ENCODE results near the gene TUBGCP6. TPM values are rescaled to one million over a fixed set of nuclear protein-coding genes. Genes with fewer than 3 reads are reported as not detected.

TUBGCP6 gene
- total RNA-seq, 1 experiment from 2014 or later: 31.0 TPM

DNA sequence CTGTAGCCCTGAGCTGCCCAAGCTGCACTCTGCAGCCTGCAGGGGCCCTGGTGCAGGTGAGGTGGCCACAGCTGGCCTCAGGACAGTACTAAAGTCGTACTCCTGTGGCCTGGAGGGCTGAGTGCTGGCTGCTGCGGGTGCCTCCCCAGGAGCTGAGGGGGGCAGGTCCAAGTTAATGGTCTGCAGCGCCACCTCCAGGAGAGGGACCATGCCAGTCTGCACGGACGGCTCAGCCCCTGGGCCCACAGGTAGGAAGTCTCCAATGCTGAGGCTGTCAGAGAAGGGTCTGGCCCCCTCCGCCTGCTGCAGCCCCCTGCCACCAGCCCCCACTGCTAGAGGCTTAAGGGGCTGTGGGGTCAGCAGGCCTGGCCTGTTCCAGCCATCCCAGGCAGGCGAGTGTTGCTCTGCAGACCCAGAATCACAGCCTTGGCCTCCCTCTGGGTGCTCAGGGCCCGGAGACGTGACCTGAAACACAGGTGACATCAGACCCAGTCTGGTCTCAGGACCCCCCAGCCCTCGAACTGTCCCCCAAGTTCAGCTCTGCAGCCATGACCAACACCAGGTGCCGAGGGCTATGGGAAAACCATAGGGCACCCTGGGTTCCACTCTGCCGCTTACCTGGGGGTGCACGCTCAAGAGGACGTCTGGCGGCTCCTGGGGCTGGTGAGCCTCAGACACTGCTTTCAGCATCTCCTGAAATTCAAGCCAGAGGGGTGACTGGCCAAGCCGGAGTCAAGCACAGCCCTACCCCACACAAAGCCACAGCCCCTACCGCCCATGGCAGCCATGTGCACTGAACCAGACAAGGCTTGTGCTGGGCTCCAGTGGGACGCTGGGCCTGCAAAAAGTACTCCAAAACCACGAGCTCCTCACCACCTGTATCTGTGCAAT lies 23.2 kb downstream of the TUBGCP6 start:
- POLR2A ChIA-PET (ENCODE audit: low non-redundant PET): no interaction called here

DNA sequence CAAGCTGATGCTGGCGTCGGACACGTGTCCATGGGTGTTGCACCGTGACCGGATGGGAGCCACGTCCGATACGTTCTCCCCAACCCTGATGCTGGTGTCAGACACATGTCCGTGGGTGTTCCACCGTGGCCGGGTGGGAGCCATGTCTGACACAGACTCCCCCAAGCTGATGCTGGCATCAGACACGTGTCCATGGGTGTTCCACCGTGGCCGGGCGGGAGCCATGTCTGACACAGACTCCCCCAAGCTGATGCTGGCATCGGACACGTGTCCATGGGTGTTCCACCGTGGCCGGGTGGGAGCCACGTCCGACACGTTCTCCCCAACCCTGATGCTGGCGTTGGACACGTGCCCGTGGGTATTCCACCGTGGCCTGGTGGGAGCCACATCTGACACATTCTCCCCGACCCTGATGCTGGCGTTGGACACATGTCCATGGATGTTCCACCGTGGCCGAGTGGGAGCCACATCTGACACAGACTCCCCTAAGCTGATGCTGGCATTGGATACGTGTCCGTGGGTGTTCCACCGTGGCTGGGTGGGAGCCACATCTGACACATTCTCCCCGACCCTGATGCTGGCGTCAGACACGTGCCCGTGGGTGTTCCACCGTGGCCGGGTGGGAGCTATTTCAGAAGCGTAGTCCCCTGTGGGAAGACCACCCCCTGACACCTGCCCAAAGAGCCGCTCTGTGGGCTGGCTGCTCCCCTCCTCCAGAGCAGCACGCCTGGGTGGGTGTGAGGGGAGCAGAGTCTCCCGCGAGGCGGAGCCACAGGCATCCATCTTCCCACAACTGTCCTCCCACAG lies 24.0 kb downstream of the TUBGCP6 start:
- CTCF ChIA-PET: no interaction called here

More for the DNA sequence above, 23.2 kb downstream of the TUBGCP6 start:
- no peak overlapping the region for H3K27ac ChIP-seq (ENCODE audit: low read depth, low read length, poor library complexity, severe bottlenecking)
- H3K36me3 ChIP-seq (ENCODE audit: insufficient read depth, low read length, poor library complexity, severe bottlenecking): peaks cover 64% of the 10 kb centered on the region
- H3K4me3 ChIP-seq (ENCODE audit: low read depth, low read length, poor library complexity, severe bottlenecking): no peak overlapping the region
- H3K9me3 ChIP-seq (ENCODE audit: low read depth, low read length, poor library complexity, severe bottlenecking): no peaks in the 10 kb centered on the region
- no peaks in the 10 kb centered on the region for H3K27me3 ChIP-seq (replicated peaks; ENCODE audit: insufficient read depth, low read depth, low read length, poor library complexity)
- H3K4me1 ChIP-seq (ENCODE audit: insufficient read depth, low read length, poor library complexity, severe bottlenecking): peaks cover 14% of the 10 kb centered on the region
- CTCF ChIA-PET: no interaction called here
- DNase-seq (ENCODE audit: low spot score): no peak
- BruUV-seq (replicated peaks): no TSS peak
- intact Hi-C loops (cut with micrococcal nuclease; ENCODE audit: unreplicated experiment): no loop called here
- TF ChIP-seq, protein P1, sequence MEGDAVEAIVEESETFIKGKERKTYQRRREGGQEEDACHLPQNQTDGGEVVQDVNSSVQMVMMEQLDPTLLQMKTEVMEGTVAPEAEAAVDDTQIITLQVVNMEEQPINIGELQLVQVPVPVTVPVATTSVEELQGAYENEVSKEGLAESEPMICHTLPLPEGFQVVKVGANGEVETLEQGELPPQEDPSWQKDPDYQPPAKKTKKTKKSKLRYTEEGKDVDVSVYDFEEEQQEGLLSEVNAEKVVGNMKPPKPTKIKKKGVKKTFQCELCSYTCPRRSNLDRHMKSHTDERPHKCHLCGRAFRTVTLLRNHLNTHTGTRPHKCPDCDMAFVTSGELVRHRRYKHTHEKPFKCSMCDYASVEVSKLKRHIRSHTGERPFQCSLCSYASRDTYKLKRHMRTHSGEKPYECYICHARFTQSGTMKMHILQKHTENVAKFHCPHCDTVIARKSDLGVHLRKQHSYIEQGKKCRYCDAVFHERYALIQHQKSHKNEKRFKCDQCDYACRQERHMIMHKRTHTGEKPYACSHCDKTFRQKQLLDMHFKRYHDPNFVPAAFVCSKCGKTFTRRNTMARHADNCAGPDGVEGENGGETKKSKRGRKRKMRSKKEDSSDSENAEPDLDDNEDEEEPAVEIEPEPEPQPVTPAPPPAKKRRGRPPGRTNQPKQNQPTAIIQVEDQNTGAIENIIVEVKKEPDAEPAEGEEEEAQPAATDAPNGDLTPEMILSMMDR (conservative IDR thresholded peaks at IDR 0.05; ENCODE audit: low read depth, low read length): 0 out of 2 replicates have a peak, but pooled peaks have one; percentile 28
- no peak for TF ChIP-seq EZH2 (IDR thresholded peaks at IDR 0.05; ENCODE audit: borderline replicate concordance, low read depth, low read length, poor library complexity, severe bottlenecking)

More for the DNA sequence above, 24.0 kb downstream of the TUBGCP6 start:
- no peaks in the 10 kb centered on the region for H3K27me3 ChIP-seq (replicated peaks; ENCODE audit: insufficient read depth, low read depth, low read length, poor library complexity)
- peaks cover 72% of the 10 kb centered on the region for H3K36me3 ChIP-seq (ENCODE audit: insufficient read depth, low read length, poor library complexity, severe bottlenecking)
- no TSS peak for BruUV-seq (replicated peaks)
- TF ChIP-seq, protein P1 (conservative IDR thresholded peaks at IDR 0.05; ENCODE audit: low read depth, low read length): no peak
- TF ChIP-seq EZH2 (IDR thresholded peaks at IDR 0.05; ENCODE audit: borderline replicate concordance, low read depth, low read length, poor library complexity, severe bottlenecking): no peak
- no peaks in the 10 kb centered on the region for H3K9me3 ChIP-seq (ENCODE audit: low read depth, low read length, poor library complexity, severe bottlenecking)
- H3K4me3 ChIP-seq (ENCODE audit: low read depth, low read length, poor library complexity, severe bottlenecking): no peak overlapping the region
- no peak overlapping the region for H3K27ac ChIP-seq (ENCODE audit: low read depth, low read length, poor library complexity, severe bottlenecking)
- POLR2A ChIA-PET (ENCODE audit: low non-redundant PET): no interaction called here
- DNase-seq (ENCODE audit: low spot score): no peak
- intact Hi-C loops (cut with micrococcal nuclease; ENCODE audit: unreplicated experiment): no loop called here
- H3K4me1 ChIP-seq (ENCODE audit: insufficient read depth, low read length, poor library complexity, severe bottlenecking): peaks cover 14% of the 10 kb centered on the region

All from A673 (cell line).